ENCODE measurements around the gene SPDYE1.

DNA sequence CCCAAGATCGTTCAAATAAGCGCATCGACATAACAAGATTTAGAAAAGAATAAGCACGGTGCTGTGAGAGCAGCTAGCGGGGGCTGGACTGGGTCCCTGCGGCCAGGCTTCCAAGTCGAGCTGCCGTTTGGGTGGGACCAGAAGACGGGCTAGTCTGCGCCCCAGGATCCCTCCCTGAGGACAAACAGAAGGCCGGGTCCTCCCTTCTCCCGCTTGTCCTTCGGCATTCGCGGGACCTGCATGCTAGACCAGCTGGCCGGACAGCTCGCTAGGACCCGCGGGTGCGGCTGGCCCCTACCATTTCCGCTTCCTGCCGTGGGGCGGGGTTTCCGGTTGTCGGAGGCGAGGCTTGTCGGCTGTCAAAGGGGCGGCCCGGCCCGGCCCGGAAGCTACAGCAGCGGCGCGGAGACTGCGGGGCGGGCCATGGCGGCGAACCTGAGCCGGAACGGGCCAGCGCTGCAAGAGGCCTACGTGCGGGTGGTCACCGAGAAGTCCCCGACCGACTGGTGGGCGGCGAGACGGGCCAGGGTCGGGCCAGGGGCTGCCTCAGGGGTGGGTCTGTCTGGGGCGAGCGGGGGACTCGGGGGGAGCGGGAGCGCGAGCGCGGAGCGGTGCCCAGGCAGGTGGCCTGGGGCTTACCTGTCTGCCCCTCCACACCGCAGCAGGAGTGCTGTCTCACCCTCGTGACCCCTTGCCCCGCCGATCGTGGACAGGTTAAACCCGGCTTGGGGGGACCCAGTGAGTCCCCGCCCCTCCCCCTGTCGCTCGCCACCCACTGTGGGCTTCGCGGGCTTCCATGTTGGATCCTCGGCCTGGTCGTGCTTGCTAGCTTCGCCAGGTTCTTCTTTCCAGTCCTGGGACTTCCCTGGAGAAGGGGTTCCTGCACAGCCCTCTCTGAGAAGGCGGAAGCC is 46.9 kb downstream of the SPDYE1 start, which contains the start of gene DBNL:
- TF ChIP-seq, protein P1, sequence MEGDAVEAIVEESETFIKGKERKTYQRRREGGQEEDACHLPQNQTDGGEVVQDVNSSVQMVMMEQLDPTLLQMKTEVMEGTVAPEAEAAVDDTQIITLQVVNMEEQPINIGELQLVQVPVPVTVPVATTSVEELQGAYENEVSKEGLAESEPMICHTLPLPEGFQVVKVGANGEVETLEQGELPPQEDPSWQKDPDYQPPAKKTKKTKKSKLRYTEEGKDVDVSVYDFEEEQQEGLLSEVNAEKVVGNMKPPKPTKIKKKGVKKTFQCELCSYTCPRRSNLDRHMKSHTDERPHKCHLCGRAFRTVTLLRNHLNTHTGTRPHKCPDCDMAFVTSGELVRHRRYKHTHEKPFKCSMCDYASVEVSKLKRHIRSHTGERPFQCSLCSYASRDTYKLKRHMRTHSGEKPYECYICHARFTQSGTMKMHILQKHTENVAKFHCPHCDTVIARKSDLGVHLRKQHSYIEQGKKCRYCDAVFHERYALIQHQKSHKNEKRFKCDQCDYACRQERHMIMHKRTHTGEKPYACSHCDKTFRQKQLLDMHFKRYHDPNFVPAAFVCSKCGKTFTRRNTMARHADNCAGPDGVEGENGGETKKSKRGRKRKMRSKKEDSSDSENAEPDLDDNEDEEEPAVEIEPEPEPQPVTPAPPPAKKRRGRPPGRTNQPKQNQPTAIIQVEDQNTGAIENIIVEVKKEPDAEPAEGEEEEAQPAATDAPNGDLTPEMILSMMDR (IDR thresholded peaks at IDR 0.05; ENCODE audit: insufficient read depth, low read depth, low read length), result no peak
- no peak for TF ChIP-seq EZH2 (IDR thresholded peaks at IDR 0.05; ENCODE audit: insufficient read depth, low read length)
